ENCODE measurements around the gene TRIM7.
"Not testable (repeated sequence)": the region's sequence is repeated elsewhere in the genome, so short reads cannot be mapped to it uniquely, and the experiment has no call there.

TRIM7 gene

GRCh38 chr5:181193656-181194055, 11.3 kb downstream of the TRIM7 start:
- DNase-seq (ENCODE audit: low read depth) = no peak

- DNase-seq (ENCODE audit: low read depth) = no peak
Measured at GRCh38 chr5:181192337-181193046, 12.5 kb downstream of the TRIM7 start.

- peak; percentile 88 for DNase-seq (ENCODE audit: low read depth)
Measured at GRCh38 chr5:181191526-181192336, 13.3 kb downstream of the TRIM7 start.

GRCh38 chr5:181190711-181191525, 14.1 kb downstream of the TRIM7 start:
- DNase-seq (ENCODE audit: low read depth) = no peak

- DNase-seq (ENCODE audit: low read depth) = no peak
Measured at GRCh38 chr5:181189962-181190710, 14.9 kb downstream of the TRIM7 start.

GRCh38 chr5:181189363-181189961, 15.5 kb downstream of the TRIM7 start:
- DNase-seq (ENCODE audit: low read depth) = peak; percentile 38

- DNase-seq (ENCODE audit: low read depth) = peak; percentile 63
Measured at GRCh38 chr5:181188700-181189362, 16.2 kb downstream of the TRIM7 start.

GRCh38 chr5:181187500-181188213, 17.3 kb downstream of the TRIM7 start:
- no peak for DNase-seq (ENCODE audit: low read depth)

- no peak for DNase-seq (ENCODE audit: low read depth)
Measured at GRCh38 chr5:181186986-181187499, 18.0 kb downstream of the TRIM7 start.

GRCh38 chr5:181186022-181186421, 19.0 kb downstream of the TRIM7 start:
- DNase-seq (ENCODE audit: low read depth) = no peak

- no peak for DNase-seq (ENCODE audit: low read depth)
Measured at GRCh38 chr5:181185560-181185959, 19.4 kb downstream of the TRIM7 start.

- no peak for DNase-seq (ENCODE audit: low read depth)
Measured at GRCh38 chr5:181184845-181185216, 20.2 kb downstream of the TRIM7 start.

- no peak for DNase-seq (ENCODE audit: low read depth)
Measured at GRCh38 chr5:181182651-181183050, 22.3 kb downstream of the TRIM7 start.

GRCh38 chr5:181181650-181182565, 23.1 kb downstream of the TRIM7 start:
- DNase-seq (ENCODE audit: low read depth) = peak; percentile 62

- DNase-seq (ENCODE audit: low read depth) = not testable (repeated sequence)
Measured at GRCh38 chr5:181177559-181177958, 27.4 kb downstream of the TRIM7 start.

GRCh38 chr5:181176254-181176952, 28.6 kb downstream of the TRIM7 start:
- no peak for DNase-seq (ENCODE audit: low read depth)

- DNase-seq (ENCODE audit: low read depth) = no peak
Measured at GRCh38 chr5:181173420-181174342, 31.3 kb downstream of the TRIM7 start.

All from T follicular helper cell (primary cell).